NT2/D1 (cell line): ENCODE data around the gene CAMK1D.

Experiments
- YY1 ChIP-seq: IDR thresholded peaks from 2 replicates; pipeline ENCODE4 v1.6.1; 2011; ENCODE audit not compliant: insufficient read length, insufficient read depth
- ZNF274 ChIP-seq: IDR thresholded peaks from 2 replicates; pipeline ENCODE4 v1.6.1; 2011; ENCODE audit warnings: mild to moderate bottlenecking, low read depth, low read length

DNA sequence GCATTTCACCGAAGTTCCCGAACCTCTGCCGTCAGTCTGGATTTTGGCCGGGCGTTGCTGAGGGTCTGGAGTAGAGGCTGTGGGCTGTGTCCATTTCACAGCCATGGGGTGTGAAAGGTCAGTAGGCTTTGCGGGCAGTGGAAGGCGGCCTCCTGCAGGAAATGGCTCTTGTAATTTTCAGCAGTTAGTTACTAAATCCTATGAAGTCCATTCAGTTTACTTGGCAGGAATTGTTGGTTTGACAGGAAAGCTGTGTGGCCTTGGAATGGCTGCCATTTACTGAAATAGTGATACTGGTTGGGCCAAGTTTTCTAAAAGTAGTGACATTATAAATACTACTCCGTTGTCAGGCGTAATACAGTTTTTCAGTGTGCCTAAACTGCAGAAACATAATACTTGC is 348.4 kb downstream of the CAMK1D start:
- no peak for TF ChIP-seq YY1
- TF ChIP-seq ZNF274, result no peak
